SJCRH30 (cell line): ENCODE data around the gene NEDD4L. TPM values are rescaled to one million over a fixed set of nuclear protein-coding genes. Genes with fewer than 3 reads are reported as not detected.

Source experiments
- DNase-seq, 2 experiments: peaks; one replicate each; pipeline ENCODE4 v3.0.0-alpha.2; 2015 to 2020
- H3K27ac ChIP-seq: fragments of 250-450 bp; sonication (Bioruptor Pico); 2 replicates; pipeline ENCODE4 v1.5.1; 2020; ENCODE audit warnings: mild to moderate bottlenecking, moderate library complexity
- H3K27me3 ChIP-seq: fragments of 250-450 bp; sonication (Bioruptor Pico); 2 replicates; pipeline ENCODE4 v1.5.1; 2020; ENCODE audit warnings: mild to moderate bottlenecking, moderate library complexity
- H3K36me3 ChIP-seq: fragments of 250-450 bp; sonication (Bioruptor Pico); 2 replicates; pipeline ENCODE4 v1.5.1; 2020; ENCODE audit warnings: mild to moderate bottlenecking, moderate library complexity
- H3K4me1 ChIP-seq: fragments of 250-450 bp; sonication (Bioruptor Pico); 2 replicates; pipeline ENCODE4 v1.5.1; 2020; ENCODE audit warnings: mild to moderate bottlenecking, moderate library complexity
- H3K4me3 ChIP-seq: fragments of 250-450 bp; sonication (Bioruptor Pico); 2 replicates; pipeline ENCODE4 v1.5.1; 2020; ENCODE audit warnings: mild to moderate bottlenecking, moderate library complexity
- H3K9me3 ChIP-seq: fragments of 250-450 bp; sonication (Bioruptor Pico); replicated peaks from 2 replicates; pipeline ENCODE4 v1.5.1; 2020; ENCODE audit warnings: mild to moderate bottlenecking, moderate library complexity
- total RNA-seq: library from RNA; depleted of rRNA; stranded (reverse); fragments of >200 nt; shearing (Covaris generic); gene quantifications from 2 replicates; pipeline ENCODE4 v1.2.3, GENCODE V29; 2014

The NEDD4L gene
- total RNA-seq, 1 experiment from 2014 or later: 29.3 TPM

GRCh38 chr18:58319719-58320118 is 275.7 kb downstream of the NEDD4L start:
- Histone ChIP-seq H3K4me3 (no peak overlapping the region), H3K27ac (no peak overlapping the region), H3K4me1 (peaks cover 2% of the 10 kb centered on the region; the same call in 1 of the 2 replicates), H3K36me3 (no peaks in the 10 kb centered on the region), H3K27me3 (no peaks in the 10 kb centered on the region), H3K9me3 (no peaks in the 10 kb centered on the region)
- no peak for DNase-seq

GRCh38 chr18:58320907-58321561 is 277.0 kb downstream of the NEDD4L start:
- Histone ChIP-seq H3K4me1 (0 out of 2 replicates have a peak, but pooled peaks cover 2% of the 10 kb centered on the region), H3K4me3 (no peak overlapping the region), H3K36me3 (no peaks in the 10 kb centered on the region), H3K27me3 (no peaks in the 10 kb centered on the region), H3K9me3 (no peaks in the 10 kb centered on the region), H3K27ac (no peak overlapping the region)
- DNase-seq: no peak

DNA sequence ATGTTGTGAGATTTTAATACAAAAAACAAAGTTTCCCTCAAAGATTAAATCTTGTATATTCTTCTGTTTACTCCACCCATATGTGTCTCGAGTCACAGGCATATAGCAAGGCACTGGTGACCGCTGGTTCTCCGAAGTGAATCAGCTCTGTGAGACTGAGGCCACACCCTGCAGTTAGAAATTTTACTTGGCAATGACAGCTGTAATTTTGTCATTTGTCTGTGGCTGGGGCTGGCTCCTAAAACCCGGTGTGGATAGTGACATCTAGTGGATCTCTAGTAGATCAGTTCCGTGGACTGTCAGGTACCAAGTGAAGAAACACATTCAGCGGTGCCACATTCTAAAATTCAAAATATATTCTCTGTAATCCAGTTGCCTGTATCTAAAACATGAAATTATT is 278.0 kb downstream of the NEDD4L start:
- no peak overlapping the region for H3K4me3 ChIP-seq
- peak; percentile 64 to 81 for DNase-seq
- no peaks in the 10 kb centered on the region for H3K27me3 ChIP-seq

DNA sequence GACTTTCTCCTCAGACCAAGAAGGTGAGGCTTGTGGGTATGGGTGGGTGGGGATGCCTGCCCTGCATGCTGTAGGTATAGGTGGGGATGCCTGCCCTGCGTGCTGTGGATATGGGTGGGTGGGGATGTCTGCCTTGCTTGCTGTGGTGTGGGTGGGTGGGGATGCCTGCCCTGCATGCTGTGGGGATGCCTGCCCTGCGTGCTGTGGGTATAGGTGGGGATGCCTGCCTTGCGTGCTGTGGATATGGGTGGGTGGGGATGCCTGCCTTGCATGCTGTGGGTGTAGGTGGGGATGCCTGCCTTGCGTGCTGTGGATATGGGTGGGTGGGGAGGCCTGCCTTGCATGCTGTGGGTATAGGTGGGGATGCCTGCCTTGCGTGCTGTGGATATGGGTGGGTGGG is 278.4 kb downstream of the NEDD4L start:
- no peak for DNase-seq
- no peaks in the 10 kb centered on the region for H3K9me3 ChIP-seq
- H3K27me3 ChIP-seq: no peaks in the 10 kb centered on the region
- no peaks in the 10 kb centered on the region for H3K36me3 ChIP-seq
- no peak overlapping the region for H3K27ac ChIP-seq
- H3K4me3 ChIP-seq: no peak overlapping the region
- H3K4me1 ChIP-seq: 0 out of 2 replicates have a peak, but pooled peaks cover 2% of the 10 kb centered on the region

More for the DNA sequence above, 278.0 kb downstream of the NEDD4L start:
- Histone ChIP-seq H3K4me1 (0 out of 2 replicates have a peak, but pooled peaks cover 2% of the 10 kb centered on the region), H3K27ac (no peak overlapping the region), H3K36me3 (no peaks in the 10 kb centered on the region), H3K9me3 (no peaks in the 10 kb centered on the region)

GRCh38 chr18:58323866-58324762 is 280.1 kb downstream of the NEDD4L start:
- no peak for DNase-seq
- H3K4me1 ChIP-seq: 0 out of 2 replicates have a peak, but pooled peaks cover 2% of the 10 kb centered on the region
- H3K27ac ChIP-seq: no peak overlapping the region

GRCh38 chr18:58324824-58325480 is 280.9 kb downstream of the NEDD4L start:
- no peaks in the 10 kb centered on the region for H3K9me3 ChIP-seq
- no peak overlapping the region for H3K27ac ChIP-seq
- no peak overlapping the region for H3K4me3 ChIP-seq
- no peak for DNase-seq
- H3K4me1 ChIP-seq: 0 out of 2 replicates have a peak, but pooled peaks cover 2% of the 10 kb centered on the region
- H3K27me3 ChIP-seq: no peaks in the 10 kb centered on the region
- 0 out of 2 replicates have a peak, but pooled peaks cover 4% of the 10 kb centered on the region for H3K36me3 ChIP-seq

More at GRCh38 chr18:58323866-58324762, 280.1 kb downstream of the NEDD4L start:
- Histone ChIP-seq H3K9me3 (no peaks in the 10 kb centered on the region), H3K36me3 (no peaks in the 10 kb centered on the region), H3K4me3 (no peak overlapping the region), H3K27me3 (no peaks in the 10 kb centered on the region)

DNA sequence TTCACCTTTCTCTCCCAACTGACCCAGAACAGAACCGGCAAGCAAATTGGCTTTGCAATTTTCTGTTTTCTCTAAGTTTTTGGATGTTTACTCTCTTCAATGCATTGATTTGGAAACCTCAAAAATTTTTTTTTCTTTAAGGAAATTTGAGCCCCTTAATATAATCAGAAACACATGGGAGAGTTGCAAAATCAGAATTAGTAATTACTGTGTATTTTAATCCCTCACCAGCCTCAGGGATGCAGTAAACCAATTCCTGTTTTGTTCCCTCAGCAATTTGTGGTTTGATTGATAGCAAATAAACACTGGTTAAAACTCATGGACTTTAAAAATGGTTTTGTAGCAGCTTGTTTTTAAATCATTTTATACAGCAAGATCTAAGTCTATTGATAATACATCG is 281.5 kb downstream of the NEDD4L start:
- no peak for DNase-seq
- 0 out of 2 replicates have a peak, but pooled peaks cover 2% of the 10 kb centered on the region for H3K4me1 ChIP-seq
- no peak overlapping the region for H3K4me3 ChIP-seq
- no peaks in the 10 kb centered on the region for H3K27me3 ChIP-seq
- no peak overlapping the region for H3K27ac ChIP-seq
- no peaks in the 10 kb centered on the region for H3K9me3 ChIP-seq
- H3K36me3 ChIP-seq: 0 out of 2 replicates have a peak, but pooled peaks cover 5% of the 10 kb centered on the region

DNA sequence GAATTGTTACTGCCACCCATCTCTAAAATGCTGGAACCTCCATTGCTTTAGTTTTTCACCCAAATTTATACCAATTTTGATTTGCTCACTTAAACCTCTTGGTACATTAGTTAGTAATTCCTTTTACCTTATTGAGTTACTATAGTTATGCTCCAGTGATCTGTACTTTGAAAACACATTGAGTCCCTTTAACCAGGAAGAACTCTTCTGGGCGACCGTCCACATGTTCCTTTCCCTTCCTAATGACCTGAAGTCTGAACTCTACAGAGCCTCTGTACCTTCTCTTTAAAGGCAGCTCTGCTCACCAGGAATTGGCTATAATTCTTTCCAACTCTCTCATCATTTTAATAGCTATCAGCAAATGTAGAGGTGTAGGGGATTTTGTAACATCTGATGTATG is 290.0 kb downstream of the NEDD4L start:
- DNase-seq: no peak
- H3K36me3 ChIP-seq: peaks cover 13% of the 10 kb centered on the region; the same call in 1 of the 2 replicates
- H3K4me3 ChIP-seq: no peak overlapping the region
- H3K27me3 ChIP-seq: no peaks in the 10 kb centered on the region
- no peak overlapping the region for H3K27ac ChIP-seq
- H3K9me3 ChIP-seq: no peaks in the 10 kb centered on the region
- H3K4me1 ChIP-seq: no peaks in the 10 kb centered on the region

DNA sequence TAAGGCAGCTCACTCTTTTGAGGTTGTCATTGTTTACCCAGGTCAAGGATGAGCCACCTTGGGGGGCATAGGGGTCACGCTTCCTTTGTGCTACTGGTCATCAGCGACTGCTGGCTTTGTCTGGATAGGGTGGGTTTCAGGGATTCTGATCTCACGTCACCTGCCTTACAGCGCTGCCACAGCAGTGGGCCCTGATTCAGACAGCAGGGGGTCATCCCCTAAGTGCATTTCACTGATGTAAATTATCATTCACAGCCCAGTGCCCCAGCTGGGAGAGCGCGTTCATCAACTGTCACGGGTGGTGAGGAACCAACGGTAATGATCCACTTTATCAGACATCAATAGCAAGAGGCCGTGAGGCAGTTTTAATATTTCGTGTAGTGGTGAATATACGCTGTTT is 291.2 kb downstream of the NEDD4L start:
- DNase-seq: no peak
- Histone ChIP-seq H3K27me3 (no peaks in the 10 kb centered on the region), H3K4me3 (no peak overlapping the region), H3K9me3 (no peaks in the 10 kb centered on the region), H3K36me3 (peaks cover 8% of the 10 kb centered on the region; the same call in 1 of the 2 replicates), H3K27ac (no peak overlapping the region), H3K4me1 (no peaks in the 10 kb centered on the region)

DNA sequence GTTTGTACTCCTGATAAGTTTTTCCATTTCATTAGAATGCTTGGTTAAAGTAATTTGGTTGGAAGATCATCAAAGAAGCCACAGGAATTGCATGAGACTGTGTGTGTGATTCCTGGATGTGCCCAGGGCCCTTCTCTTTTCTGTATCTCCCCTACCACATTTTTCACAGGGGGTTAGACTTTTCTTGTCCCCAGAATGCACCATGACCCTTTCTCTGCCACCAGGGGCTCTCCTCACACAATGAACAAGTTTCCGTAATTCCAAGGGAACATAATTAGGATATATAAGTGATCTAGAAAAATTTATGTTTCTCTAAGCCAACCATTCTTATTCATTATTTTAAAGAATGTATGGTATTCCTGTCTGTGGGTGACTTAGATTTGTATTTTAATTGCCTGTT is 291.8 kb downstream of the NEDD4L start:
- H3K36me3 ChIP-seq: peaks cover 8% of the 10 kb centered on the region; the same call in 1 of the 2 replicates
- no peaks in the 10 kb centered on the region for H3K4me1 ChIP-seq
- H3K9me3 ChIP-seq: no peaks in the 10 kb centered on the region
- H3K27ac ChIP-seq: no peak overlapping the region
- no peak for DNase-seq
- H3K4me3 ChIP-seq: no peak overlapping the region
- H3K27me3 ChIP-seq: no peaks in the 10 kb centered on the region

- H3K27ac ChIP-seq: no peak overlapping the region
- no peaks in the 10 kb centered on the region for H3K4me1 ChIP-seq
- DNase-seq: no peak
- no peaks in the 10 kb centered on the region for H3K27me3 ChIP-seq
- no peak overlapping the region for H3K4me3 ChIP-seq
- peaks cover 5% of the 10 kb centered on the region; the same call in 1 of the 2 replicates for H3K36me3 ChIP-seq
- no peaks in the 10 kb centered on the region for H3K9me3 ChIP-seq
These were observed 292.6 kb downstream of the NEDD4L start for GRCh38 chr18:58336605-58337004.

DNA sequence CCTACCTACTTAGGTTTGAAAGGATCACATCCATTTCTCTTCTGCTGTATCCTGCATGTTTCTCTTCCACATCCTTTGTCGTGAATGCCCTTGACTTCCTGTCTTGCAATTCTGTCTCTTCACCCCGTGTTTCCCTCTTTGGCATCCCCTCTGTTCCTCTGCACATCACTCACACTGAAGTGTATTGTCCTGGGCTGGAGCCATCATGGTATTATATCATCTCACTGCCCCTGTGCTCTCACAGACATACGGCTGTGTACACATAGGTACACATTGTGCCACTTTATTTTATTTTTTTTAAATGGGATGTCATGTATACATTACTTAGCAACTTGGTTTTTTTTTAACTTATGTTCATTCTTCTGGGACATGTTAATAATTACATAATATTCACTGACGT is 293.3 kb downstream of the NEDD4L start:
- no peaks in the 10 kb centered on the region for H3K27me3 ChIP-seq
- H3K9me3 ChIP-seq: no peaks in the 10 kb centered on the region
- H3K4me1 ChIP-seq: no peaks in the 10 kb centered on the region
- peaks cover 2% of the 10 kb centered on the region; the same call in 1 of the 2 replicates for H3K36me3 ChIP-seq
- H3K4me3 ChIP-seq: no peak overlapping the region
- no peak overlapping the region for H3K27ac ChIP-seq
- DNase-seq: no peak

GRCh38 chr18:58337686-58338085 is 293.7 kb downstream of the NEDD4L start:
- H3K27me3 ChIP-seq: no peaks in the 10 kb centered on the region
- no peak overlapping the region for H3K4me3 ChIP-seq
- no peaks in the 10 kb centered on the region for H3K4me1 ChIP-seq
- H3K9me3 ChIP-seq: no peaks in the 10 kb centered on the region
- H3K27ac ChIP-seq: no peak overlapping the region
- peaks cover 5% of the 10 kb centered on the region; the same call in 1 of the 2 replicates for H3K36me3 ChIP-seq
- DNase-seq: no peak

DNA sequence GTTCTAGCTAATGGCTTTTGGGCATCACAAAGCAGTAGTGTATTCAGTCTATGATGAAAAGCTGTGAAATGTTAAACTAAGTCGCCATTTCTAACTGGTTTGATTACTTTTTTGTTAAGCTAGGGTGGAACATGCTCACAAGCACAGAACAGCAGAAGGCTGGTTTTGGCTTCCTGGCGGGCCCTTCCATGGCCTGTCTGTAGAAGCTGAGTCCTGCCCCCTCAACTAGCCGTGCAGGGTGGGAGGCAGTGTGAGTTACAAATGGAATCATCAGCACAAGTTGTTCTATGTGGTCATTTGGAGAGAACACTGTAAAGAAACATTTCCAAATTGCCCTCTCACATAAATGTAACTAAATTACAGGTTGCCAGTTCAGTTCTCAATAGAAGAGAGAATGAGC is 294.1 kb downstream of the NEDD4L start:
- Histone ChIP-seq H3K27ac (no peak overlapping the region), H3K4me3 (no peak overlapping the region), H3K27me3 (no peaks in the 10 kb centered on the region), H3K9me3 (no peaks in the 10 kb centered on the region), H3K4me1 (no peaks in the 10 kb centered on the region), H3K36me3 (peaks cover 5% of the 10 kb centered on the region; the same call in 1 of the 2 replicates)
- no peak for DNase-seq
